IMR-90 (cell line): Measurements from ENCODE around the gene TANK. TPM values are rescaled to one million over a fixed set of nuclear protein-coding genes. Genes with fewer than 3 reads are reported as not detected.

ENCODE experiments used
- ATAC-seq: fragments of 200-7000 bp; cut with Tn5 transposase; 2 replicates; pipeline ENCODE4 v1.9.1; 2020; ENCODE audit warnings: low read depth, mild to moderate bottlenecking, moderate library complexity
- BruUV-seq: library from RNA; stranded (reverse); fragments of 400-500 nt; replicated peaks from 2 replicates; lab custom pipeline; 2021; lab: Mats Ljungman, UMichigan
- CTCF ChIA-PET: fragments of 300-600 bp; formaldehyde crosslinking; extraction: SDS; loops from one replicate; lab custom pipeline; 2021; ENCODE audit warnings: antibody characterized with exemption; lab: Yijun Ruan, JAX
- POLR2A ChIA-PET: fragments of 300-600 bp; sonication (Branson Sonifier 250); formaldehyde crosslinking; loops from one replicate; lab custom pipeline; 2022; ENCODE audit warnings: antibody characterized with exemption; ENCODE audit not compliant: unreplicated experiment; lab: Charles Lee
- DNase-seq: peaks from one replicate; pipeline ENCODE4 v3.0.0; 2013
- H2AFZ ChIP-seq: replicated peaks from 2 replicates; pipeline ENCODE3; 2013; ENCODE audit warnings: low read length, mild to moderate bottlenecking; ENCODE audit not compliant: poor library complexity
- H2AK5ac ChIP-seq: 2 replicates; pipeline ENCODE4 v1.6.1; 2013; ENCODE audit warnings: low read depth, low read length, inconsistent platforms
- H2AK9ac ChIP-seq: replicated peaks from 2 replicates; pipeline ENCODE3; 2013; ENCODE audit warnings: mild to moderate bottlenecking, low read depth, low read length, moderate library complexity; ENCODE audit not compliant: poor library complexity
- H2BK120ac ChIP-seq: 2 replicates; pipeline ENCODE4 v1.6.1; 2013; ENCODE audit warnings: low read depth, low read length, inconsistent platforms
- H2BK15ac ChIP-seq: 3 replicates; pipeline ENCODE4 v1.6.1; 2013; ENCODE audit warnings: low read depth, low read length, inconsistent platforms
- H2BK20ac ChIP-seq: 2 replicates; pipeline ENCODE4 v1.6.1; 2013; ENCODE audit warnings: low read depth, mild to moderate bottlenecking, inconsistent platforms, low read length, moderate library complexity
- H2BK5ac ChIP-seq: 2 replicates; pipeline ENCODE4 v1.6.1; 2013; ENCODE audit warnings: mild to moderate bottlenecking, low read depth, low read length, inconsistent platforms; ENCODE audit not compliant: poor library complexity, severe bottlenecking
- H3K14ac ChIP-seq: replicated peaks from 2 replicates; pipeline ENCODE4 v1.6.1; 2013; ENCODE audit warnings: low read depth, low read length, inconsistent platforms
- H3K18ac ChIP-seq: 2 replicates; pipeline ENCODE4 v1.6.1; 2013; ENCODE audit warnings: low read depth, low read length, control low read depth
- H3K23ac ChIP-seq: 2 replicates; pipeline ENCODE4 v1.6.1; 2013; ENCODE audit warnings: low read depth, low read length, inconsistent platforms
- H3K27ac ChIP-seq: 2 replicates; pipeline ENCODE4 v1.5.1; 2013; ENCODE audit warnings: mild to moderate bottlenecking, control low read depth, low read length; ENCODE audit not compliant: insufficient read depth
- H3K27me3 ChIP-seq: 2 replicates; pipeline ENCODE4 v1.6.1; 2013; ENCODE audit warnings: low read length; ENCODE audit not compliant: control insufficient read depth, insufficient read depth
- H3K36me3 ChIP-seq: 2 replicates; pipeline ENCODE4 v1.6.1; 2013; ENCODE audit warnings: low read length, mixed read lengths; ENCODE audit not compliant: control insufficient read depth, insufficient read depth
- H3K4ac ChIP-seq: 2 replicates; pipeline ENCODE4 v1.6.1; 2013; ENCODE audit warnings: low read depth, low read length, inconsistent platforms
- H3K4me1 ChIP-seq: 2 replicates; pipeline ENCODE4 v1.6.1; 2013; ENCODE audit warnings: low read length, mixed read lengths; ENCODE audit not compliant: control insufficient read depth, insufficient read depth
- H3K4me2 ChIP-seq: 2 replicates; pipeline ENCODE4 v1.6.1; 2013; ENCODE audit warnings: low read depth, mild to moderate bottlenecking, control low read depth, low read length, moderate library complexity
- H3K4me3 ChIP-seq: 2 replicates; pipeline ENCODE4 v1.5.1; 2013; ENCODE audit warnings: low read depth, mild to moderate bottlenecking, control low read depth, low read length, moderate library complexity; ENCODE audit not compliant: insufficient read depth
- H3K56ac ChIP-seq: 2 replicates; pipeline ENCODE4 v1.6.1; 2013; ENCODE audit warnings: low read length, inconsistent platforms; ENCODE audit not compliant: insufficient read depth; ENCODE audit errors: extremely low read depth
- H3K79me1 ChIP-seq, 2 experiments: 2 replicates each; pipeline ENCODE4 v1.6.1; 2013; ENCODE audit warnings: low read length in 2 of 2, inconsistent platforms in 1 of 2, low read depth in 1 of 2
- H3K9ac ChIP-seq: 2 replicates; pipeline ENCODE4 v1.6.1; 2013; ENCODE audit warnings: low read depth, low read length, control low read depth
- H3K9me1 ChIP-seq: 2 replicates; pipeline ENCODE4 v1.6.1; 2013; ENCODE audit warnings: low read length, inconsistent platforms; ENCODE audit not compliant: insufficient read depth
- H3K9me3 ChIP-seq: 2 replicates; pipeline ENCODE4 v1.6.1; 2013; ENCODE audit warnings: low read length; ENCODE audit not compliant: control insufficient read depth, insufficient read depth
- H4K20me1 ChIP-seq: 2 replicates; pipeline ENCODE4 v1.6.1; 2013; ENCODE audit warnings: low read length, inconsistent platforms; ENCODE audit not compliant: insufficient read depth
- H4K5ac ChIP-seq: 2 replicates; pipeline ENCODE4 v1.6.1; 2013; ENCODE audit warnings: mild to moderate bottlenecking, low read depth, low read length, control low read depth
- H4K8ac ChIP-seq, 2 experiments: 2 replicates each; pipeline ENCODE4 v1.6.1; 2013; ENCODE audit warnings: low read depth in 2 of 2, low read length in 2 of 2, control low read depth in 1 of 2, inconsistent platforms in 1 of 2
- H4K91ac ChIP-seq: 2 replicates; pipeline ENCODE4 v1.6.1; 2013; ENCODE audit warnings: low read depth, low read length, inconsistent platforms; ENCODE audit not compliant: insufficient read depth
- CEBPB ChIP-seq: IDR thresholded peaks from 2 replicates; pipeline ENCODE4 v1.6.1; 2012; ENCODE audit warnings: low read depth, low read length, improper control_type of control experiment
- CHD1 ChIP-seq: IDR thresholded peaks from 2 replicates; pipeline ENCODE4 v1.6.1; 2012; ENCODE audit warnings: low read depth, low read length, improper control_type of control experiment
- FOS ChIP-seq: fragments of 150-350 bp; IDR thresholded peaks from 2 replicates; pipeline ENCODE4 v1.6.1; 2016; ENCODE audit warnings: low read depth, low read length
- RCOR1 ChIP-seq: IDR thresholded peaks from 2 replicates; pipeline ENCODE4 v1.6.1; 2012; ENCODE audit warnings: mild to moderate bottlenecking, low read length, improper control_type of control experiment; ENCODE audit not compliant: insufficient replicate concordance
- RFX5 ChIP-seq: IDR thresholded peaks from 2 replicates; pipeline ENCODE4 v1.8.0; 2012; ENCODE audit warnings: low read depth, mild to moderate bottlenecking, low read length, moderate library complexity
- WGBS, 2 experiments: methylation state at CpG; one replicate each; pipeline versions ENCODE4 v1.1.5 to v1.1.7; 2013; ENCODE audit warnings: missing lambda C conversion rate in 2 of 2; ENCODE audit not compliant: insufficient read length in 1 of 2; ENCODE audit errors: extremely low coverage in 2 of 2; 5-methylcytosine and 5-hydroxymethylcytosine counted together
- dilution Hi-C: fragments of 300-500 bp; cut with HindIII; formaldehyde crosslinking; loops from one replicate; pipeline ENCODE4 v1.14.3; 2018; ENCODE audit warnings: low sequenced_read_pairs; ENCODE audit not compliant: unreplicated experiment
- in situ Hi-C: fragments of 300-500 bp; cut with MboI; formaldehyde crosslinking; loops from 3 replicates; pipeline ENCODE4 v1.14.3; 2019; ENCODE audit warnings: low sequenced_read_pairs, inconsistent platforms, mixed read lengths
- intact Hi-C: fragments of 100-400 bp; cut with micrococcal nuclease; formaldehyde crosslinking; loops from 2 replicates; pipeline ENCODE4 v1.10.0; 2022
- polyA plus RNA-seq, 3 experiments: library from polyadenylated mRNA; depleted of rRNA; stranded (reverse); fragments of >200 nt; gene quantifications; 2 replicates each; pipeline ENCODE4 v1.2.3, GENCODE V29; 2012; ENCODE audit warnings: low replicate concordance in 1 of 3
- total RNA-seq: library from RNA; depleted of rRNA; stranded (reverse); fragments of >200 nt; gene quantifications from 2 replicates; pipeline ENCODE4 v1.2.3, GENCODE V29; 2012
- TF ChIP-seq, protein P1 (sequence below): fragments of 150-350 bp; IDR thresholded peaks from 2 replicates; pipeline ENCODE4 v1.6.1; 2017; ENCODE audit warnings: mild to moderate bottlenecking, antibody characterized with exemption, low read length, low read depth
- TF ChIP-seq, protein P2 (sequence below): fragments of 150-350 bp; IDR thresholded peaks from 2 replicates; pipeline ENCODE4 v1.6.1; 2016; ENCODE audit warnings: low read depth, mild to moderate bottlenecking, low read length, moderate library complexity, borderline replicate concordance

TANK gene
- total and polyA plus RNA-seq, 2 of the 4 experiments (the other 2 are of a cell fraction) = 25.4 to 41.9 TPM

DNA sequence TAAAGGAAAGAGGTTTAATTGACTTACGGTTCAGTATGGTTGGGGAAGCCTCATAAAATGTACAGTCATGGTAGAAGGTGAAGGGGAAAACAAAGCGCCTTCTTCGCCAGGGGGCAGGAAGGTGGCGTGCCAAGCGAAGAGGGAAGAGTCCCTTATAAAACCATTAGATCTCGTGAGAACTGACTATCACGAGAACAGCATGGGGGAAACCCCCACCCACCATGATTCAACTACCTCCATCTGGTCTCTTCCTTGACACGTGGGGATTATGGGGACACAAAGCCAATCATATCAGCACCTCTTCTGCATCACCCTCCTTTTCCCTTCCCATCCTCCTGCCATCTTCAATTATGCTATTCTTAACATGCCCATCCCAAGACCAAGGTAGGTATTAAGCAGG, 29.9 kb upstream of the TANK start:
- Histone ChIP-seq H2AK5ac (no peak overlapping the region), H4K91ac (no peak overlapping the region), H3K23ac (no peak overlapping the region), H3K4me3 (no peak overlapping the region), H2AFZ (no peak overlapping the region), H3K79me1 (no peaks in the 10 kb centered on the region), H2BK5ac (no peak overlapping the region), H3K4me1 (peaks cover 5% of the 10 kb centered on the region), H3K27ac (no peak overlapping the region), H2AK9ac (no peak overlapping the region), H2BK20ac (no peak overlapping the region), H3K56ac (no peak overlapping the region), H3K4me2 (no peak overlapping the region), H4K5ac (no peak overlapping the region), H4K8ac (no peak overlapping the region), H3K18ac (no peak overlapping the region), H3K9me3 (no peaks in the 10 kb centered on the region), H3K4ac (no peak overlapping the region), H3K9ac (no peak overlapping the region), H3K14ac (no peak overlapping the region), H2BK120ac (no peak overlapping the region), H2BK15ac (no peak overlapping the region), H3K36me3 (no peaks in the 10 kb centered on the region), H3K27me3 (no peaks in the 10 kb centered on the region), H4K20me1 (no peaks in the 10 kb centered on the region), H3K9me1 (peaks cover 3% of the 10 kb centered on the region; the same call in 1 of the 2 replicates)
- DNase-seq (no peak), ATAC-seq (no peak)
- WGBS, 2 experiments = no CpG with 5 or more reads among the region's 8 CpGs
- no TSS peak for BruUV-seq
- TF ChIP-seq CEBPB (no peak), CHD1 (no peak), FOS (no peak), RCOR1 (no peak), RFX5 (no peak)
- TF ChIP-seq, protein P1, sequence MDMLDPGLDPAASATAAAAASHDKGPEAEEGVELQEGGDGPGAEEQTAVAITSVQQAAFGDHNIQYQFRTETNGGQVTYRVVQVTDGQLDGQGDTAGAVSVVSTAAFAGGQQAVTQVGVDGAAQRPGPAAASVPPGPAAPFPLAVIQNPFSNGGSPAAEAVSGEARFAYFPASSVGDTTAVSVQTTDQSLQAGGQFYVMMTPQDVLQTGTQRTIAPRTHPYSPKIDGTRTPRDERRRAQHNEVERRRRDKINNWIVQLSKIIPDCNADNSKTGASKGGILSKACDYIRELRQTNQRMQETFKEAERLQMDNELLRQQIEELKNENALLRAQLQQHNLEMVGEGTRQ = no peak
- TF ChIP-seq, protein P2, sequence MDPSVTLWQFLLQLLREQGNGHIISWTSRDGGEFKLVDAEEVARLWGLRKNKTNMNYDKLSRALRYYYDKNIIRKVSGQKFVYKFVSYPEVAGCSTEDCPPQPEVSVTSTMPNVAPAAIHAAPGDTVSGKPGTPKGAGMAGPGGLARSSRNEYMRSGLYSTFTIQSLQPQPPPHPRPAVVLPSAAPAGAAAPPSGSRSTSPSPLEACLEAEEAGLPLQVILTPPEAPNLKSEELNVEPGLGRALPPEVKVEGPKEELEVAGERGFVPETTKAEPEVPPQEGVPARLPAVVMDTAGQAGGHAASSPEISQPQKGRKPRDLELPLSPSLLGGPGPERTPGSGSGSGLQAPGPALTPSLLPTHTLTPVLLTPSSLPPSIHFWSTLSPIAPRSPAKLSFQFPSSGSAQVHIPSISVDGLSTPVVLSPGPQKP = no peak
- in situ Hi-C loops (no loop called here), intact Hi-C loops (no loop called here), dilution Hi-C loops (no loop called here)
- ChIA-PET POLR2A (no interaction called here), CTCF (no interaction called here)
